HFFc6 (cell line): ENCODE data around the gene CNPY1. TPM values are rescaled to one million over a fixed set of nuclear protein-coding genes. Genes with fewer than 3 reads are reported as not detected.
"Not testable (repeated sequence)": the region's sequence is repeated elsewhere in the genome, so short reads cannot be mapped to it uniquely, and the experiment has no call there.

ENCODE experiments used
- DNase-seq: peaks from one replicate; pipeline ENCODE4 v3.0.0-alpha.2; 2018
- H3K27ac Mint-ChIP-seq: 2 replicates; pipeline ENCODE4 v1.8.0; 2020; ENCODE audit warnings: mild to moderate bottlenecking, mixed read lengths
- H3K27me3 Mint-ChIP-seq: 2 replicates; pipeline ENCODE4 v1.8.0; 2021; ENCODE audit warnings: mild to moderate bottlenecking, moderate library complexity, mixed read lengths; ENCODE audit not compliant: insufficient read depth
- H3K36me3 Mint-ChIP-seq: 2 replicates; pipeline ENCODE4 v1.8.0; 2021; ENCODE audit warnings: low read depth, mixed read lengths
- H3K4me1 Mint-ChIP-seq: 2 replicates; pipeline ENCODE4 v1.8.0; 2020; ENCODE audit warnings: low read depth, mixed read lengths
- H3K4me3 Mint-ChIP-seq: 2 replicates; pipeline ENCODE4 v1.8.0; 2020; ENCODE audit warnings: mild to moderate bottlenecking, moderate library complexity, mixed read lengths
- H3K9me3 Mint-ChIP-seq: 2 replicates; pipeline ENCODE4 v1.8.0; 2020; ENCODE audit warnings: mild to moderate bottlenecking, mixed read lengths
- long read RNA-seq: library from polyadenylated mRNA; unstranded; transcript quantifications from one replicate; pipeline ENCODE4 v2.0.0, GENCODE V29; 2019
- total RNA-seq, 6 experiments: library from RNA; stranded (reverse); fragmentation: NEBNext Ultra II Directional; extraction: Animal tissue kit (Norgen Biotek cat#: 25700); gene quantifications; 2 replicates in 1 of 6; 3 replicates in 5 of 6; pipeline ENCODE4 v1.2.3, GENCODE V29; 2021
- TF ChIP-seq, protein P1 (sequence below): fragments of 200-600 bp; sonication (generic); IDR thresholded peaks from 2 replicates; pipeline ENCODE4 v1.5.0; 2021; ENCODE audit warnings: antibody characterized with exemption, mild to moderate bottlenecking

The CNPY1 gene
- not detected for total RNA-seq
- long read RNA-seq: 0 reads

DNA sequence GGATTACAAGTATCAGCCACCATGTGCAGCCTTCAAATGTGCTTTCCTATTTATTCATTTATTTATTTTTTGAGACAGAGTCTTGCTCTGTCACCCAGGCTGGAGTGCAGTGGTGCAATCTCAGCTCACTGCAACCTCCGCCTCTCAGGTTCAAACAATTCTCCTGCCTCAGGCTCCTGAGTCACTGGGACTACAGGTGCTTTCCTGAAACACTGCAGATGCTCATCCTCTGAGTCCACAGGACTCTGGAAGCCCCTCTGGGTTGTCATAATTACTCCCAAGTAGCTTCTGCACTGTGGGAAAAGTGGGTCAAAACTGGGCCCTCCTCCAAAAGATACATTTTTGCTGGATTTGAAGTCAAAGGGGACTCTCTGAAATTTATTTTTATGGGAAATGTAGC is at the start of gene CNPY1:
TSS of gene CNPY1 (minus strand) at position 111 of the 400 bp plus-strand sequence. CDS start 630 bp downstream, outside the sequence.
- peaks cover 39% of the 10 kb centered on the region for H3K27me3 Mint-ChIP-seq
- H3K4me3 Mint-ChIP-seq, H3K27ac Mint-ChIP-seq, DNase-seq, H3K9me3 Mint-ChIP-seq, H3K36me3 Mint-ChIP-seq, H3K4me1 Mint-ChIP-seq: not testable (repeated sequence)

DNA sequence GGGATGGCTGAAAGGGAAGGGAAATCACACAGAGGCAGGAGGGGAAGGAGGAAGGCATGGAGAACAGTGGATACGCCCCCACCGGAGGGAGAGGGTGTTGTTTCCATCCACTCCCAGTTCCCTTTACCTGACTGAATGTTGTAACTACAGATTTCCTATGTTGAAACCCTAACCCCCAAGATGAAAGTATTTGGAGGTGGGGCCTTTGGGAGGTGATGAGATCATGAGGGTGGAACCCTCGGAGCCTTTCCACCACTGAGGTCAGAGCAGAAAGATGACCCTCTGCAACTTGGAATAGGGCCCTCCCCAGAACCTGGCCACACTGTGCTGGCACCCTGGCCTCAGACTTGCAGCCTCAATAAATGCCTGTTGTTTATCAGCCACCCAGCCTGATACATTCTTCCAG is 48.6 kb upstream of the CNPY1 start:
- H3K4me3 Mint-ChIP-seq: no peak overlapping the region
- DNase-seq: no peak
- H3K36me3 Mint-ChIP-seq: no peaks in the 10 kb centered on the region
- TF ChIP-seq, protein P1, sequence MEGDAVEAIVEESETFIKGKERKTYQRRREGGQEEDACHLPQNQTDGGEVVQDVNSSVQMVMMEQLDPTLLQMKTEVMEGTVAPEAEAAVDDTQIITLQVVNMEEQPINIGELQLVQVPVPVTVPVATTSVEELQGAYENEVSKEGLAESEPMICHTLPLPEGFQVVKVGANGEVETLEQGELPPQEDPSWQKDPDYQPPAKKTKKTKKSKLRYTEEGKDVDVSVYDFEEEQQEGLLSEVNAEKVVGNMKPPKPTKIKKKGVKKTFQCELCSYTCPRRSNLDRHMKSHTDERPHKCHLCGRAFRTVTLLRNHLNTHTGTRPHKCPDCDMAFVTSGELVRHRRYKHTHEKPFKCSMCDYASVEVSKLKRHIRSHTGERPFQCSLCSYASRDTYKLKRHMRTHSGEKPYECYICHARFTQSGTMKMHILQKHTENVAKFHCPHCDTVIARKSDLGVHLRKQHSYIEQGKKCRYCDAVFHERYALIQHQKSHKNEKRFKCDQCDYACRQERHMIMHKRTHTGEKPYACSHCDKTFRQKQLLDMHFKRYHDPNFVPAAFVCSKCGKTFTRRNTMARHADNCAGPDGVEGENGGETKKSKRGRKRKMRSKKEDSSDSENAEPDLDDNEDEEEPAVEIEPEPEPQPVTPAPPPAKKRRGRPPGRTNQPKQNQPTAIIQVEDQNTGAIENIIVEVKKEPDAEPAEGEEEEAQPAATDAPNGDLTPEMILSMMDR: no peak
- H3K27me3 Mint-ChIP-seq: peaks cover 18% of the 10 kb centered on the region
- no peaks in the 10 kb centered on the region for H3K9me3 Mint-ChIP-seq
- no peak overlapping the region for H3K27ac Mint-ChIP-seq
- peaks cover 15% of the 10 kb centered on the region; the same call in 1 of the 2 replicates for H3K4me1 Mint-ChIP-seq

DNA sequence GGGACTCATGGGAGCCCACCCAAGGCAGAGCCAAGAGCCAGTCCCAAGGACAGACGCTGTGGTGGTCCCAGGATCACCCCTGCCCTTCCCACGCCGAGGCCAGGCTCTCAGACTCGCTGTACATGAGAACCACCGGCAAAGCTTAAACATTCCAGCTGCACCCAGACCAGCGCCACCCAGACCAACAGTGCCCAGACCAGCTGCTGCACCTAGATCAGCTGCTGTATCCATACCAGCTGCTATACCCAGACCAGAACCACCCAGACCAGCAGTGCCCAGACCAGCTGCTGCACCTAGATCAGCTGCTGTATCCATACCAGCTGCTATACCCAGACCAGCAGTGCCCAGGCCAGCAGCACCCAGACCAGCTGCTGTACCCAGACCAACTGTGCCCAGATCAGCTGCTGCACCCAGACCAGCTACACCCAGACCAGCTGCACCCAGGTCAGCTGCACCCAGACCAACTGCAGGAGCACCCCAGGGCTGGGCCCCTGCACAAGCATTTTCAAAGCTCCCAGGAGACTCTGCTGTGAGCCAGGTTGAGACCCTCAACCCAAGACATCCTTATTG is 47.9 kb upstream of the CNPY1 start:
- Mint-ChIP-seq H3K27me3 (peaks cover 21% of the 10 kb centered on the region), H3K27ac (no peak overlapping the region), H3K9me3 (no peaks in the 10 kb centered on the region), H3K36me3 (no peaks in the 10 kb centered on the region), H3K4me3 (no peak overlapping the region), H3K4me1 (peaks cover 14% of the 10 kb centered on the region; the same call in 1 of the 2 replicates)
- TF ChIP-seq, protein P1: no peak
- no peak for DNase-seq

DNA sequence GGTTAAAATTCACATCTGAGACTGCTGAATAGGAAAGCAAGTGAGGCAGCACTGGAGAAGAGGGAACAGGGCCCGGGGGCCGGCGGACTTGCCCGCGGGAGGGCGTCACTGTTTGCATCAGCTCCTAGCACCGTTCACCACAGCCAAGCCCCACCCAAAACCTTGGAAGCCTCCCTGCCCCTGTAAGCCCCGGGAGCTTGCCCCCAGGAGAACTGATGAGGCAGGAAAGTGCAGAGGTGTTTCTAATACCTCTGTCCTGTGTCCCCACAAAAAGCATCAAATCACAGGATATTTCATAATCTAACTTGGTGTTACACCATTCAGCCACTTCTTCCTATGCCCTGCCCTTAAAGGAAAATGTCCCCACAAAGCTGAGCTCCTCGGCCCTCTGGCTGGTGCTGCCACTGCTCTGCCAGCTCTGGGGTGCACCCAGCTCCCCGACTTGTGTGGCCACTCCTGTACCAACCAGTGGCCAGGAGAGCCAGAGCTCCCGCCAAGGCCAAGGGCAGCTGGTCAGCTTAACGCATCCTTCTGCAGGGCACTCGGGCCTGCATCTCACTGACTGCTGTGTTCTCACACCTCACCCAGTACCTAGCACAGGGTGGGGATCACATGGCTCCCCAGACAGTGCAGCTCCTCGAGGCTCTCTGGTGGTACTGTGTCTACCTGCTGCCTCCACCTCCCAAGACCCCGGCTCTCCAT is 47.3 kb upstream of the CNPY1 start:
- TF ChIP-seq, protein P1: no peak
- no peaks in the 10 kb centered on the region for H3K9me3 Mint-ChIP-seq
- peaks cover 8% of the 10 kb centered on the region; the same call in 1 of the 2 replicates for H3K4me1 Mint-ChIP-seq
- H3K27me3 Mint-ChIP-seq: peaks cover 24% of the 10 kb centered on the region
- no peak overlapping the region for H3K27ac Mint-ChIP-seq
- DNase-seq: no peak
- H3K4me3 Mint-ChIP-seq: no peak overlapping the region
- no peaks in the 10 kb centered on the region for H3K36me3 Mint-ChIP-seq

DNA sequence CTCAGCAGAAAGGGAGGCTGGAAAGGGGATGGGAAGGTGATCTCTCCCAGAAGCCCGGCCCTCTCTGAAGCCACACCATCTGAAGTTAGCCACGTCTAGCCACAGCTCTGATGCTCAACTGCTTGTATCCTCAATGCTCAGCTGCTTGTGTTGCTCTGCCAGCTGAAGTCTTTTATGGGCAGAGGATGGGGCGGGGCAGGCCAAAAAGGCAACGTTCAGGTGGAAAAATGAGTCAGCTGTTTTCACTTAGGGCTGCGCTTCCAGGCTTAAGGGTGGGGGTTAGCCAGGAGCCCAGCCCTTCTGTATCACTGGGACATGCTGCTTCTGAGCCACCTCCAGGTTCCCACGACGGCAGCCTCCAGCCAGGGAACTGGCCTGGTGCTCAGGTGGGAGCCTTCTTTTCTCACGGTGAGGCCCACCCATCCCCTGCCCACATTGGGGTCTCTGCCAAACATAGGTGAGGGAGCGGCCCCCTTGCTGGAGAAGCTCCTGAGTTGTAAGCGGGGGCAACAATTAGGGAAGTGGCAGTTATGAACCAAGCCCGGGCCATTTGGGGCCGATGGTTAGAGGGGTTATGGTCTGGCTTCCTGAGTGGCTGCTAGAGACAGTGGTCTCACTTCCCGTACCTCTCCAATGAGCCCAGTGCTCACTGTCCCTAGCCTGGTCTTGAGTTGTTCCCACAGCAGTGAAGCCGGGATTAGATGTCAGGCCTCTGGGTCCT is 44.9 kb upstream of the CNPY1 start:
- Mint-ChIP-seq H3K27me3 (peaks cover 28% of the 10 kb centered on the region), H3K9me3 (no peaks in the 10 kb centered on the region), H3K27ac (no peak overlapping the region), H3K4me1 (0 out of 2 replicates have a peak, but pooled peaks cover 2% of the 10 kb centered on the region), H3K36me3 (no peaks in the 10 kb centered on the region), H3K4me3 (no peak overlapping the region)
- DNase-seq: no peak
- TF ChIP-seq, protein P1: no peak
